Measurements from ENCODE around the gene PTPN5. TPM values are rescaled to one million over a fixed set of nuclear protein-coding genes. Genes with fewer than 3 reads are reported as not detected.

PTPN5 gene
- total RNA-seq, 1 experiment from 2014 or later, result 1.4 TPM

DNA sequence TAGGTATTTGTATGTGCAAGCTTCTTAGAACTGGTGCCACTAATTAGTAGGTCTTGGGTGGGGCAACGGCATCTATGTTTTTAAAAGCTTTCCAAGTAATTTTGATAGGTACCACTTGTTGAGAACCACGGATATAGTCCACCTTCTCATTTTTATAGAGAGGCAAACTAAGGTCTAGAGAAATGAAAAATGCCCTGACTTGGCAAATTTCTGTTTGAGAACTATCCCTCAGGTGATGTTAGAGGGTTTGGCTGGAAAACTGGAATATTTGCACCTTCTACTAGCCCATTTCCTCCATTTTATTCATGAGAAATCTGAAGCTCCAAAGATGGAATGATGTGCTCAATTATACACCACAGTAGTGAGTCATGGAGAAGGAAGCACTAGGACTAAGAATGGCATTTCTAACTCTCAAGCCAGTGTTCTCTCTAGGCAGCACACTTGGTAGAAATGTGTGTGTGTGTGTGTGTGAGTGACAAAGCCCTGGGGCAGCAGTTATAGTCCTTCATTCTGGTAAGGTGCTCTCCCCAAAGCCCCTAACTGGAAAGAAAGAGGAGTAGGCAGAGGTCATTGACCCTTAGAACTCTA is 94.9 kb downstream of the PTPN5 start:
- no CpG with 5 or more reads among the region's 2 CpGs for WGBS (ENCODE audit: extremely low coverage, insufficient read length, low lambda C conversion rate)
- no peaks in the 10 kb centered on the region; the same call in 1 of the 2 replicates for H3K27me3 ChIP-seq (ENCODE audit: insufficient read depth, low read length)

More for the DNA sequence above, 94.9 kb downstream of the PTPN5 start:
- no peaks in the 10 kb centered on the region; the same call in 1 of the 2 replicates for H3K4me1 ChIP-seq (ENCODE audit: insufficient read depth, low read length)
- H2AK5ac ChIP-seq (ENCODE audit: insufficient read length, low read length), result no peak overlapping the region
- no peaks in the 10 kb centered on the region for H3K9me3 ChIP-seq (ENCODE audit: control insufficient read depth, low read depth, low read length)
- peaks cover 2% of the 10 kb centered on the region for H3K23me2 ChIP-seq (ENCODE audit: insufficient read length, low read depth, low read length, poor library complexity, severe bottlenecking)
- no peak overlapping the region for H3K18ac ChIP-seq (ENCODE audit: insufficient read length, low read depth, low read length)
- H3K79me1 ChIP-seq (ENCODE audit: insufficient read depth, low read depth, low read length, poor library complexity, severe bottlenecking), result no peaks in the 10 kb centered on the region
- no peak overlapping the region for H2BK5ac ChIP-seq (ENCODE audit: insufficient read length, low read length)
- H2BK12ac ChIP-seq (ENCODE audit: insufficient read length, low read depth, low read length), result no peak overlapping the region
- H4K5ac ChIP-seq (ENCODE audit: insufficient read length, low read depth, low read length), result no peak overlapping the region
- no peak overlapping the region for H3K14ac ChIP-seq (ENCODE audit: insufficient read depth, low read length)
- Mint-ChIP-seq H3K9me3 (no peaks in the 10 kb centered on the region), H3K27ac (no peak overlapping the region), H3K4me1 (peaks cover 13 to 16% of the 10 kb centered on the region in 2 experiments), H3K27me3 (ENCODE audit: low read depth) (peaks cover 43% of the 10 kb centered on the region), H3K36me3 (ENCODE audit: insufficient read depth in 1 of 3, low read depth in 3 of 3) (no peaks in the 10 kb centered on the region), H3K4me3 (no peak overlapping the region)
- H2AFZ ChIP-seq (ENCODE audit: low read length), result no peak overlapping the region
- H3K79me2 ChIP-seq (ENCODE audit: insufficient read depth, low read length), result no peaks in the 10 kb centered on the region
- H2BK15ac ChIP-seq (ENCODE audit: low read depth, low read length), result no peak overlapping the region
- no peak overlapping the region for H3K27ac ChIP-seq (ENCODE audit: insufficient read length, low read depth, low read length)
- H3K23ac ChIP-seq (ENCODE audit: insufficient read length, low read depth, low read length), result no peak overlapping the region
- DNase-seq, result no peak
- no peak overlapping the region for H4K8ac ChIP-seq (replicated peaks; ENCODE audit: insufficient read length, low read depth, low read length)
- H3T11ph ChIP-seq (ENCODE audit: low read length), result no peak overlapping the region
- TF ChIP-seq, protein P1, sequence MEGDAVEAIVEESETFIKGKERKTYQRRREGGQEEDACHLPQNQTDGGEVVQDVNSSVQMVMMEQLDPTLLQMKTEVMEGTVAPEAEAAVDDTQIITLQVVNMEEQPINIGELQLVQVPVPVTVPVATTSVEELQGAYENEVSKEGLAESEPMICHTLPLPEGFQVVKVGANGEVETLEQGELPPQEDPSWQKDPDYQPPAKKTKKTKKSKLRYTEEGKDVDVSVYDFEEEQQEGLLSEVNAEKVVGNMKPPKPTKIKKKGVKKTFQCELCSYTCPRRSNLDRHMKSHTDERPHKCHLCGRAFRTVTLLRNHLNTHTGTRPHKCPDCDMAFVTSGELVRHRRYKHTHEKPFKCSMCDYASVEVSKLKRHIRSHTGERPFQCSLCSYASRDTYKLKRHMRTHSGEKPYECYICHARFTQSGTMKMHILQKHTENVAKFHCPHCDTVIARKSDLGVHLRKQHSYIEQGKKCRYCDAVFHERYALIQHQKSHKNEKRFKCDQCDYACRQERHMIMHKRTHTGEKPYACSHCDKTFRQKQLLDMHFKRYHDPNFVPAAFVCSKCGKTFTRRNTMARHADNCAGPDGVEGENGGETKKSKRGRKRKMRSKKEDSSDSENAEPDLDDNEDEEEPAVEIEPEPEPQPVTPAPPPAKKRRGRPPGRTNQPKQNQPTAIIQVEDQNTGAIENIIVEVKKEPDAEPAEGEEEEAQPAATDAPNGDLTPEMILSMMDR (conservative IDR thresholded peaks at IDR 0.05), result no peak
- H2BK120ac ChIP-seq (ENCODE audit: low read depth, low read length, poor library complexity, severe bottlenecking), result no peak overlapping the region
- no peak overlapping the region for H3K56ac ChIP-seq (ENCODE audit: insufficient read length, low read depth, low read length)
- H3K4ac ChIP-seq (ENCODE audit: low read depth, low read length), result no peak overlapping the region
- no peaks in the 10 kb centered on the region for H4K20me1 ChIP-seq (ENCODE audit: control insufficient read depth, insufficient read depth, insufficient read length)
- H2BK20ac ChIP-seq (ENCODE audit: low read depth, low read length, poor library complexity, severe bottlenecking), result no peak overlapping the region
- H3K4me2 ChIP-seq (ENCODE audit: insufficient read depth, insufficient read length, low read length), result no peak overlapping the region
- H4K91ac ChIP-seq (ENCODE audit: insufficient read length, low read depth, low read length), result no peak overlapping the region
- no peak overlapping the region for H3K9ac ChIP-seq (ENCODE audit: extremely low read depth, insufficient read length, low read length)

All from H9 (cell line).